Activated CD4-positive, alpha-beta T cell treated with anti-CD3 and anti-CD28 coated beads for 1 hour (primary cell): ENCODE measurements around the gene ZNF439.
"Not testable (repeated sequence)": the region's sequence is repeated elsewhere in the genome, so short reads cannot be mapped to it uniquely, and the experiment has no call there.

Experiments
- DNase-seq: peaks from one replicate; pipeline ENCODE4 v3.0.0-alpha.2; 2020

ZNF439 gene

GRCh38 chr19:11848594-11849469 lies at the start of gene ZNF439:
Gene ZNF439 (plus strand): TSS chr19:11848726. CDS start chr19:11848868, 142 bp downstream.
- DNase-seq: peak; percentile 82

- DNase-seq: no peak
These were observed 42.0 kb upstream of the ZNF439 start for GRCh38 chr19:11806354-11807098.

- no peak for DNase-seq
These were observed 41.5 kb upstream of the ZNF439 start for GRCh38 chr19:11807099-11807380.

- DNase-seq: no peak
These were observed 34.9 kb upstream of the ZNF439 start for GRCh38 chr19:11813703-11814028.

GRCh38 chr19:11814029-11814699 lies 34.4 kb upstream of the ZNF439 start, which contains the start of gene ZNF440:
Gene ZNF440 (plus strand): TSS chr19:11814273. CDS start chr19:11814448, 175 bp downstream.
- peak; percentile 72 for DNase-seq

- DNase-seq: no peak
These were observed 33.9 kb upstream of the ZNF439 start for GRCh38 chr19:11814700-11815035.

- no peak for DNase-seq
These were observed 26.9 kb upstream of the ZNF439 start for GRCh38 chr19:11821474-11822109.

- not testable (repeated sequence) for DNase-seq
These were observed 19.3 kb upstream of the ZNF439 start for GRCh38 chr19:11828957-11829876.

- no peak for DNase-seq
These were observed 16.1 kb upstream of the ZNF439 start for GRCh38 chr19:11832253-11832912.

- no peak for DNase-seq
These were observed 15.0 kb upstream of the ZNF439 start for GRCh38 chr19:11833541-11833940.

- DNase-seq: not testable (repeated sequence)
These were observed 12.9 kb upstream of the ZNF439 start for GRCh38 chr19:11835626-11836066.

GRCh38 chr19:11843722-11844121 lies 4.8 kb upstream of the ZNF439 start:
- no peak for DNase-seq

GRCh38 chr19:11847615-11848014 lies 911 bp upstream of the ZNF439 start:
- DNase-seq: not testable (repeated sequence)

- no peak for DNase-seq
These were observed 329 bp upstream of the ZNF439 start for GRCh38 chr19:11848200-11848593.

GRCh38 chr19:11850289-11850688 lies 1.8 kb downstream of the ZNF439 start:
- DNase-seq: not testable (repeated sequence)

- DNase-seq: no peak
These were observed 4.8 kb downstream of the ZNF439 start for GRCh38 chr19:11853358-11853757.

- DNase-seq: no peak
These were observed 8.2 kb downstream of the ZNF439 start for GRCh38 chr19:11856596-11857250.

GRCh38 chr19:11860721-11861120 lies 12.2 kb downstream of the ZNF439 start:
- no peak for DNase-seq

GRCh38 chr19:11861301-11861700 lies 12.8 kb downstream of the ZNF439 start:
- no peak for DNase-seq

- not testable (repeated sequence) for DNase-seq
These were observed 19.2 kb downstream of the ZNF439 start for GRCh38 chr19:11867766-11868165.

GRCh38 chr19:11868188-11868587 lies 19.7 kb downstream of the ZNF439 start:
- no peak for DNase-seq
